IMR-90 (cell line): ENCODE data around the gene GXYLT1. TPM values are rescaled to one million over a fixed set of nuclear protein-coding genes. Genes with fewer than 3 reads are reported as not detected.

Source experiments
- ATAC-seq: fragments of 200-7000 bp; cut with Tn5 transposase; 2 replicates; pipeline ENCODE4 v1.9.1; 2020; ENCODE audit warnings: low read depth, mild to moderate bottlenecking, moderate library complexity
- BruUV-seq: library from RNA; stranded (reverse); fragments of 400-500 nt; replicated peaks from 2 replicates; lab custom pipeline; 2021; lab: Mats Ljungman, UMichigan
- CTCF ChIA-PET: fragments of 300-600 bp; formaldehyde crosslinking; extraction: SDS; loops from one replicate; lab custom pipeline; 2021; ENCODE audit warnings: antibody characterized with exemption; lab: Yijun Ruan, JAX
- POLR2A ChIA-PET: fragments of 300-600 bp; sonication (Branson Sonifier 250); formaldehyde crosslinking; loops from one replicate; lab custom pipeline; 2022; ENCODE audit warnings: antibody characterized with exemption; ENCODE audit not compliant: unreplicated experiment; lab: Charles Lee
- DNase-seq: peaks from one replicate; pipeline ENCODE4 v3.0.0; 2013
- H2AFZ ChIP-seq: replicated peaks from 2 replicates; pipeline ENCODE3; 2013; ENCODE audit warnings: low read length, mild to moderate bottlenecking; ENCODE audit not compliant: poor library complexity
- H2AK5ac ChIP-seq: 2 replicates; pipeline ENCODE4 v1.6.1; 2013; ENCODE audit warnings: low read depth, low read length, inconsistent platforms
- H2AK9ac ChIP-seq: replicated peaks from 2 replicates; pipeline ENCODE3; 2013; ENCODE audit warnings: mild to moderate bottlenecking, low read depth, low read length, moderate library complexity; ENCODE audit not compliant: poor library complexity
- H2BK120ac ChIP-seq: 2 replicates; pipeline ENCODE4 v1.6.1; 2013; ENCODE audit warnings: low read depth, low read length, inconsistent platforms
- H2BK15ac ChIP-seq: 3 replicates; pipeline ENCODE4 v1.6.1; 2013; ENCODE audit warnings: low read depth, low read length, inconsistent platforms
- H2BK20ac ChIP-seq: 2 replicates; pipeline ENCODE4 v1.6.1; 2013; ENCODE audit warnings: low read depth, mild to moderate bottlenecking, inconsistent platforms, low read length, moderate library complexity
- H2BK5ac ChIP-seq: 2 replicates; pipeline ENCODE4 v1.6.1; 2013; ENCODE audit warnings: mild to moderate bottlenecking, low read depth, low read length, inconsistent platforms; ENCODE audit not compliant: poor library complexity, severe bottlenecking
- H3K14ac ChIP-seq: replicated peaks from 2 replicates; pipeline ENCODE4 v1.6.1; 2013; ENCODE audit warnings: low read depth, low read length, inconsistent platforms
- H3K18ac ChIP-seq: 2 replicates; pipeline ENCODE4 v1.6.1; 2013; ENCODE audit warnings: low read depth, low read length, control low read depth
- H3K23ac ChIP-seq: 2 replicates; pipeline ENCODE4 v1.6.1; 2013; ENCODE audit warnings: low read depth, low read length, inconsistent platforms
- H3K27ac ChIP-seq: 2 replicates; pipeline ENCODE4 v1.5.1; 2013; ENCODE audit warnings: mild to moderate bottlenecking, control low read depth, low read length; ENCODE audit not compliant: insufficient read depth
- H3K27me3 ChIP-seq: 2 replicates; pipeline ENCODE4 v1.6.1; 2013; ENCODE audit warnings: low read length; ENCODE audit not compliant: control insufficient read depth, insufficient read depth
- H3K36me3 ChIP-seq: 2 replicates; pipeline ENCODE4 v1.6.1; 2013; ENCODE audit warnings: low read length, mixed read lengths; ENCODE audit not compliant: control insufficient read depth, insufficient read depth
- H3K4ac ChIP-seq: 2 replicates; pipeline ENCODE4 v1.6.1; 2013; ENCODE audit warnings: low read depth, low read length, inconsistent platforms
- H3K4me1 ChIP-seq: 2 replicates; pipeline ENCODE4 v1.6.1; 2013; ENCODE audit warnings: low read length, mixed read lengths; ENCODE audit not compliant: control insufficient read depth, insufficient read depth
- H3K4me2 ChIP-seq: 2 replicates; pipeline ENCODE4 v1.6.1; 2013; ENCODE audit warnings: low read depth, mild to moderate bottlenecking, control low read depth, low read length, moderate library complexity
- H3K4me3 ChIP-seq: 2 replicates; pipeline ENCODE4 v1.5.1; 2013; ENCODE audit warnings: low read depth, mild to moderate bottlenecking, control low read depth, low read length, moderate library complexity; ENCODE audit not compliant: insufficient read depth
- H3K56ac ChIP-seq: 2 replicates; pipeline ENCODE4 v1.6.1; 2013; ENCODE audit warnings: low read length, inconsistent platforms; ENCODE audit not compliant: insufficient read depth; ENCODE audit errors: extremely low read depth
- H3K79me1 ChIP-seq, 2 experiments: 2 replicates each; pipeline ENCODE4 v1.6.1; 2013; ENCODE audit warnings: low read length in 2 of 2, inconsistent platforms in 1 of 2, low read depth in 1 of 2
- H3K9ac ChIP-seq: 2 replicates; pipeline ENCODE4 v1.6.1; 2013; ENCODE audit warnings: low read depth, low read length, control low read depth
- H3K9me1 ChIP-seq: 2 replicates; pipeline ENCODE4 v1.6.1; 2013; ENCODE audit warnings: low read length, inconsistent platforms; ENCODE audit not compliant: insufficient read depth
- H3K9me3 ChIP-seq: 2 replicates; pipeline ENCODE4 v1.6.1; 2013; ENCODE audit warnings: low read length; ENCODE audit not compliant: control insufficient read depth, insufficient read depth
- H4K20me1 ChIP-seq: 2 replicates; pipeline ENCODE4 v1.6.1; 2013; ENCODE audit warnings: low read length, inconsistent platforms; ENCODE audit not compliant: insufficient read depth
- H4K5ac ChIP-seq: 2 replicates; pipeline ENCODE4 v1.6.1; 2013; ENCODE audit warnings: mild to moderate bottlenecking, low read depth, low read length, control low read depth
- H4K8ac ChIP-seq, 2 experiments: 2 replicates each; pipeline ENCODE4 v1.6.1; 2013; ENCODE audit warnings: low read depth in 2 of 2, low read length in 2 of 2, control low read depth in 1 of 2, inconsistent platforms in 1 of 2
- H4K91ac ChIP-seq: 2 replicates; pipeline ENCODE4 v1.6.1; 2013; ENCODE audit warnings: low read depth, low read length, inconsistent platforms; ENCODE audit not compliant: insufficient read depth
- BHLHE40 ChIP-seq: fragments of 150-350 bp; IDR thresholded peaks from 2 replicates; pipeline ENCODE4 v1.6.1; 2016; ENCODE audit warnings: mild to moderate bottlenecking, low read depth, low read length
- CEBPB ChIP-seq: IDR thresholded peaks from 2 replicates; pipeline ENCODE4 v1.6.1; 2012; ENCODE audit warnings: low read depth, low read length, improper control_type of control experiment
- CHD1 ChIP-seq: IDR thresholded peaks from 2 replicates; pipeline ENCODE4 v1.6.1; 2012; ENCODE audit warnings: low read depth, low read length, improper control_type of control experiment
- FOS ChIP-seq: fragments of 150-350 bp; IDR thresholded peaks from 2 replicates; pipeline ENCODE4 v1.6.1; 2016; ENCODE audit warnings: low read depth, low read length
- MAFK ChIP-seq: IDR thresholded peaks from 2 replicates; pipeline ENCODE4 v1.6.1; 2012; ENCODE audit warnings: low read depth, low read length, improper control_type of control experiment
- MAZ ChIP-seq: IDR thresholded peaks from 2 replicates; pipeline ENCODE4 v1.6.1; 2012; ENCODE audit warnings: low read depth, mild to moderate bottlenecking, low read length, improper control_type of control experiment, moderate library complexity, borderline replicate concordance
- MXI1 ChIP-seq: IDR thresholded peaks from 2 replicates; pipeline ENCODE4 v1.6.1; 2012; ENCODE audit warnings: low read depth, mild to moderate bottlenecking, low read length, moderate library complexity, borderline replicate concordance
- NFE2L2 ChIP-seq: fragments of 150-350 bp; IDR thresholded peaks from 2 replicates; pipeline ENCODE4 v1.6.1; 2016; ENCODE audit warnings: low read depth, mild to moderate bottlenecking, low read length
- POLR2A ChIP-seq: IDR thresholded peaks from 2 replicates; pipeline ENCODE4 v1.6.1; 2012; ENCODE audit warnings: mild to moderate bottlenecking, low read depth, low read length
- RAD21 ChIP-seq: IDR thresholded peaks from 2 replicates; pipeline ENCODE4 v1.6.1; 2012; ENCODE audit warnings: low read length, improper control_type of control experiment
- RCOR1 ChIP-seq: IDR thresholded peaks from 2 replicates; pipeline ENCODE4 v1.6.1; 2012; ENCODE audit warnings: mild to moderate bottlenecking, low read length, improper control_type of control experiment; ENCODE audit not compliant: insufficient replicate concordance
- RFX5 ChIP-seq: IDR thresholded peaks from 2 replicates; pipeline ENCODE4 v1.8.0; 2012; ENCODE audit warnings: low read depth, mild to moderate bottlenecking, low read length, moderate library complexity
- SMC3 ChIP-seq: fragments of 150-350 bp; IDR thresholded peaks from 2 replicates; pipeline ENCODE4 v1.6.1; 2016; ENCODE audit warnings: low read depth, mild to moderate bottlenecking, antibody characterized with exemption, low read length, moderate library complexity
- WGBS, 2 experiments: methylation state at CpG; one replicate each; pipeline versions ENCODE4 v1.1.5 to v1.1.7; 2013; ENCODE audit warnings: missing lambda C conversion rate in 2 of 2; ENCODE audit not compliant: insufficient read length in 1 of 2; ENCODE audit errors: extremely low coverage in 2 of 2; 5-methylcytosine and 5-hydroxymethylcytosine counted together
- dilution Hi-C: fragments of 300-500 bp; cut with HindIII; formaldehyde crosslinking; loops from one replicate; pipeline ENCODE4 v1.14.3; 2018; ENCODE audit warnings: low sequenced_read_pairs; ENCODE audit not compliant: unreplicated experiment
- in situ Hi-C: fragments of 300-500 bp; cut with MboI; formaldehyde crosslinking; loops from 3 replicates; pipeline ENCODE4 v1.14.3; 2019; ENCODE audit warnings: low sequenced_read_pairs, inconsistent platforms, mixed read lengths
- intact Hi-C: fragments of 100-400 bp; cut with micrococcal nuclease; formaldehyde crosslinking; loops from 2 replicates; pipeline ENCODE4 v1.10.0; 2022
- polyA plus RNA-seq, 3 experiments: library from polyadenylated mRNA; depleted of rRNA; stranded (reverse); fragments of >200 nt; gene quantifications; 2 replicates each; pipeline ENCODE4 v1.2.3, GENCODE V29; 2012; ENCODE audit warnings: low replicate concordance in 1 of 3
- total RNA-seq: library from RNA; depleted of rRNA; stranded (reverse); fragments of >200 nt; gene quantifications from 2 replicates; pipeline ENCODE4 v1.2.3, GENCODE V29; 2012
- TF ChIP-seq, protein P1 (sequence below): fragments of 150-350 bp; IDR thresholded peaks from 2 replicates; pipeline ENCODE4 v1.6.1; 2017; ENCODE audit warnings: mild to moderate bottlenecking, antibody characterized with exemption, low read length, low read depth
- TF ChIP-seq, protein P2 (sequence below): fragments of 150-350 bp; IDR thresholded peaks from 2 replicates; pipeline ENCODE4 v1.6.1; 2016; ENCODE audit warnings: low read depth, mild to moderate bottlenecking, low read length, moderate library complexity, borderline replicate concordance
- TF ChIP-seq, protein P3 (sequence below): conservative IDR thresholded peaks from 2 replicates; pipeline ENCODE4 v1.5.1; 2012; ENCODE audit warnings: mild to moderate bottlenecking, low read depth, low read length, improper control_type of control experiment

GXYLT1 gene
- total and polyA plus RNA-seq, 2 of the 4 experiments (the other 2 are of a cell fraction), result 8.5 to 8.6 TPM

DNA sequence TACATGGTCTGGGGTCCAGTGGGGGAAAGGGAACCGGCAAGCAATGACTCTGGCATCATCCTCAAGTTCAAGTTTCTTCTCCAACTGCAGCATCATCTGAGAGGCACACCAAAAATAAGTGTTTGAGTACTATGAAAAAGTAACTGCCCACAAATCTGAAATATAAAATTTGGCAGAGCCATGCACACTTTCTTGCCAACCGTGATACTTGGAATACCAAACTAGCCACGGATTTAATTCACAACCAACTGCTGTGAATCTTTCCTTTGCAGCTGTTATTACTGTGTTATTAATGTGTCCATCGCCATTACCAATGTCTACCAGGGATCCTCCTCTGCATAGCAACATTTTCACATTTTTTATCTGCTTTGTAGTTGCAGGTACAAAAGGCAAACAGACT, 74.6 kb downstream of the GXYLT1 start:
- Histone ChIP-seq H4K20me1 (no peaks in the 10 kb centered on the region), H4K8ac (no peak overlapping the region), H3K36me3 (no peaks in the 10 kb centered on the region), H3K56ac (no peak overlapping the region), H3K27ac (no peak overlapping the region), H3K4ac (no peak overlapping the region), H4K91ac (no peak overlapping the region), H3K9me1 (no peaks in the 10 kb centered on the region), H2BK15ac (no peak overlapping the region), H3K27me3 (no peaks in the 10 kb centered on the region), H2BK5ac (no peak overlapping the region), H2BK20ac (no peak overlapping the region), H4K5ac (no peak overlapping the region), H3K23ac (no peak overlapping the region), H3K9ac (no peak overlapping the region), H2AK5ac (no peak overlapping the region), H2AK9ac (no peak overlapping the region), H3K79me1 (no peaks in the 10 kb centered on the region), H3K4me1 (no peaks in the 10 kb centered on the region), H2AFZ (no peak overlapping the region), H3K9me3 (no peaks in the 10 kb centered on the region), H3K18ac (no peak overlapping the region), H3K4me2 (no peak overlapping the region), H3K4me3 (no peak overlapping the region), H3K14ac (no peak overlapping the region), H2BK120ac (no peak overlapping the region)
- BruUV-seq, result no TSS peak
- TF ChIP-seq NFE2L2 (no peak), MXI1 (no peak), MAFK (no peak), RFX5 (no peak), BHLHE40 (no peak), CHD1 (no peak), SMC3 (no peak), POLR2A (no peak), MAZ (no peak), RAD21 (no peak), FOS (no peak), CEBPB (no peak), RCOR1 (no peak)
- TF ChIP-seq, protein P1, sequence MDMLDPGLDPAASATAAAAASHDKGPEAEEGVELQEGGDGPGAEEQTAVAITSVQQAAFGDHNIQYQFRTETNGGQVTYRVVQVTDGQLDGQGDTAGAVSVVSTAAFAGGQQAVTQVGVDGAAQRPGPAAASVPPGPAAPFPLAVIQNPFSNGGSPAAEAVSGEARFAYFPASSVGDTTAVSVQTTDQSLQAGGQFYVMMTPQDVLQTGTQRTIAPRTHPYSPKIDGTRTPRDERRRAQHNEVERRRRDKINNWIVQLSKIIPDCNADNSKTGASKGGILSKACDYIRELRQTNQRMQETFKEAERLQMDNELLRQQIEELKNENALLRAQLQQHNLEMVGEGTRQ, result no peak
- TF ChIP-seq, protein P2, sequence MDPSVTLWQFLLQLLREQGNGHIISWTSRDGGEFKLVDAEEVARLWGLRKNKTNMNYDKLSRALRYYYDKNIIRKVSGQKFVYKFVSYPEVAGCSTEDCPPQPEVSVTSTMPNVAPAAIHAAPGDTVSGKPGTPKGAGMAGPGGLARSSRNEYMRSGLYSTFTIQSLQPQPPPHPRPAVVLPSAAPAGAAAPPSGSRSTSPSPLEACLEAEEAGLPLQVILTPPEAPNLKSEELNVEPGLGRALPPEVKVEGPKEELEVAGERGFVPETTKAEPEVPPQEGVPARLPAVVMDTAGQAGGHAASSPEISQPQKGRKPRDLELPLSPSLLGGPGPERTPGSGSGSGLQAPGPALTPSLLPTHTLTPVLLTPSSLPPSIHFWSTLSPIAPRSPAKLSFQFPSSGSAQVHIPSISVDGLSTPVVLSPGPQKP, result no peak
- TF ChIP-seq, protein P3, sequence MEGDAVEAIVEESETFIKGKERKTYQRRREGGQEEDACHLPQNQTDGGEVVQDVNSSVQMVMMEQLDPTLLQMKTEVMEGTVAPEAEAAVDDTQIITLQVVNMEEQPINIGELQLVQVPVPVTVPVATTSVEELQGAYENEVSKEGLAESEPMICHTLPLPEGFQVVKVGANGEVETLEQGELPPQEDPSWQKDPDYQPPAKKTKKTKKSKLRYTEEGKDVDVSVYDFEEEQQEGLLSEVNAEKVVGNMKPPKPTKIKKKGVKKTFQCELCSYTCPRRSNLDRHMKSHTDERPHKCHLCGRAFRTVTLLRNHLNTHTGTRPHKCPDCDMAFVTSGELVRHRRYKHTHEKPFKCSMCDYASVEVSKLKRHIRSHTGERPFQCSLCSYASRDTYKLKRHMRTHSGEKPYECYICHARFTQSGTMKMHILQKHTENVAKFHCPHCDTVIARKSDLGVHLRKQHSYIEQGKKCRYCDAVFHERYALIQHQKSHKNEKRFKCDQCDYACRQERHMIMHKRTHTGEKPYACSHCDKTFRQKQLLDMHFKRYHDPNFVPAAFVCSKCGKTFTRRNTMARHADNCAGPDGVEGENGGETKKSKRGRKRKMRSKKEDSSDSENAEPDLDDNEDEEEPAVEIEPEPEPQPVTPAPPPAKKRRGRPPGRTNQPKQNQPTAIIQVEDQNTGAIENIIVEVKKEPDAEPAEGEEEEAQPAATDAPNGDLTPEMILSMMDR, result no peak
- no CpG with 5 or more reads among the region's 4 CpGs for WGBS, 2 experiments
- POLR2A ChIA-PET, result no interaction called here
- ATAC-seq, result no peak
- dilution Hi-C loops, result no loop called here
- CTCF ChIA-PET, result no interaction called here
- intact Hi-C loops, result no loop called here
- in situ Hi-C loops, result no loop called here
- DNase-seq, result no peak
